ENCODE measurements around the gene DOCK6. TPM values are rescaled to one million over a fixed set of nuclear protein-coding genes. Genes with fewer than 3 reads are reported as not detected.
"Not testable (repeated sequence)": the region's sequence is repeated elsewhere in the genome, so short reads cannot be mapped to it uniquely, and the experiment has no call there.

DOCK6 gene
- polyA plus RNA-seq, 1 donor: 49.3 TPM

DNA sequence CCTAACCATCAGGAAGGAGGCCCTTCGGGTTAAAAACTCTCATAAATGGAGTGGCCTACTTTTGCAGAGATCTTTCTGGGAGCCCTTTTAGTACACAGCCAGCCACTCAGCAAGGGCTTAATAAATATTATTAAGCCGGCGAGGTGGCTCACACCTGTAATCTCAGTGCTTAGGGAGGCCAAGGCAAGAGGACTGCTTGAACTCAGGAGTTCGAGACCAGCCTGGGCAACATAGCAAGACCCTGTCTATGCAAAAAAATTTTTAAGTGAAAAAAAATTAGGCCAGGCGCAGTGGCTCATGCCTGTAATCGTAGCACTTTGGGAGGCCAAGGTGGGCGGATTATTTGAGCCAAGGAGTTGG is 64.2 kb downstream of the DOCK6 start:
- no peak for DNase-seq

DNA sequence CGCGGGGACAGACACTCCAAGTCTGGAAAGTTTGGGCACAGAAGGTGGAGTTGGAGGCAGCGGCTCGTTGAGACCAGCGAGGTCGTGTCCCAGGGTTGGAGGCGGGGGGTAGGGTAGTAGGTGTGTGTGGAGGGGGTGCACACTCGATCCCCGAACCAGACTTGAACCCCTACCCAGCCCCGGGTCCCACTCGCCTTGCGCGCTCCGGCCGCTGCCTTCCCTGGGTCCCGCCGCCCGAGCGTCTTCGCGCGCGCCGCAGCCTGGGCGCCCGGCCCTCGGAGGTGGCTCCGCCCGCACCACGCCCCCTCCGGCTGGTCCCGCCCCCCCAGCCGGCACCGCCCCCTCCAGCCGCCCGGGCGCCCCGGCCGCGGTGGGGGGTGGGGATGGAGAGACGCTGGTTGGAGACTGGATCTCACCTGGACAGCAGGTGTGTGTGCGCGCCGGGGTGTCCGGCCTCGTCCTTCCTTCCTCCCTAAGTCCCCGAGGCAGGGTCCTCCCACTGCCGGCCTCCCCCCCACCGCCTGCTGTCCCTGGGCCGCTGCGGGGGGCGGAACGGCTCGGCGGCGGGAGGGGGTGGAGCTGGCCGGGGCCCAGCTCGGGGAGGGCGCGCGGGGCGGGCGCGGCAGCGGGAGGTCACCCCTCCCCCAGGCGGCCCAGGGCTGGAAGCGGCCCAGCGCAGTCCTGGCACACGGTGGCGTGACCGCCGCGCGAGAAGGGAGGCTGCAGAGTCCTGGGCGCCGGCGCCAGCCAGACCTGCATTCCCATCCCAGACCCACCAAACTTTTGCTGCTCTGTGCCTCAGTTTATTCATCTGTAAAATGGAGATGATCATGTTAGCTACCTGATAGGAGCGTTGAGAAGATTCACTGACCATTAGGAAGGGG is 64.8 kb downstream of the DOCK6 start, which contains the start of gene KANK2:
KANK2 (minus strand) TSS at position 255 of the 884 bp plus-strand sequence. CDS start 3,034 bp downstream, outside the sequence.
- DNase-seq: peak; percentile 80

DNA sequence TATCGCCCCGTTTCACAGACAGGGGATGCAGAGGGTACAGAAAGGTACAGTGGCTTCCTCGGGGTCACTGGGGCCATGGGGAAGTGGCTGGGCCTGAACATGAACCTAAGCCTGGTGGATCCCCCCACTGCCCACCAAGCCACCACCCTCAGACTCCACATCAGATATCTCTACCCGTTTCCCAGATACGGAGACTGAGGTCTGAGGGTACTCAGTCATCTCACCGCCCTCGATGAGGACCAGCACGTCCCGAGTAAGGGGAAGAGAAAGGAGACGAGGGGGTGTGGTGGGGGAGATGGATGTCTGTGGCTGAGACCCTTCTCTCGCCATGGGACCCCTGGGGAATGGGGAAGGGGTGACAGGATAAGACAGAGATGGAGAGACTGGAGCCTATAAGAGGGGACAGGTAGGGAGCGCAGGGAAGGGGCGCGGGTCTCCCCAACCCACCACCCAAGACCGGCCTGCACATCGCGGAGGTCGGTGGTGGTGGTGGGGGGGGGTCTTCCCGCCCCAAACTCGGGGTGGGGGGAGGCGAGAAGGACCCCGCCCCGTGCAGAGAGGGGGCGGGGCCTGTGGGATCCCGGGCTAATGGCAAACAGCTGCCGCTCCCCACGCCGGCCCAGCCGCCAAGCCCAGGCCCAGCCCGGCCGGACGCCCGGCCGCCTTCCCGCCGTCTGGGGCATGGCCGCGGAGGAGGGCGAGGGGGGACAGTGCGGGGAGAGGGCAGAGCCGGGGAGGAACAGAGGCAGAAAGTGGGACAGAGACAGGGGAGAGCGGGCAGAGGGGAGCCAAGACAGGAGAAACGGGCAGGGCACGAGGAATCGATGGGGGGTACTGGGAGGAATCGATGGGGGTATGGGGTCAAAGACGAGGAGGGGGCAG is 65.7 kb downstream of the DOCK6 start:
- DNase-seq: no peak

DNA sequence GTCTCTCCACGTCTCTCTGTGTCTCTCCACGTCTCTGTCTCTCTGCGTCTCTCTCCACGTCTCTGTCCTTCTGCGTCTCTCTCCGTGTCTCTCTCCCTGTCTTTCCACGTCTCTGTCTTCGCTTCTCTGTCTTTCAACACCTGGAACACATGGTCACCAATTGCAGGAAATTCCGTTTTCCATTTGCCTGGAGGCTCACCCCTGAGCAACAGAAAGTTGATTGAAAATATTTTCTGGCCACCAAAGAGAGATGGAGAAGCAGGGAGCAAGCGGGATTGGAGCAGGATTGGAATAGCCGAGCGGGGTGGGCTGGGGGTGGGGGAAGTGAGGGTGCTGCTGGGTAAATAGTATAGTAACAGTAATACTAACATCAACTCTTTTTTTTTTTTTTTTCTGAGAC is 66.6 kb downstream of the DOCK6 start:
- DNase-seq: no peak

DNA sequence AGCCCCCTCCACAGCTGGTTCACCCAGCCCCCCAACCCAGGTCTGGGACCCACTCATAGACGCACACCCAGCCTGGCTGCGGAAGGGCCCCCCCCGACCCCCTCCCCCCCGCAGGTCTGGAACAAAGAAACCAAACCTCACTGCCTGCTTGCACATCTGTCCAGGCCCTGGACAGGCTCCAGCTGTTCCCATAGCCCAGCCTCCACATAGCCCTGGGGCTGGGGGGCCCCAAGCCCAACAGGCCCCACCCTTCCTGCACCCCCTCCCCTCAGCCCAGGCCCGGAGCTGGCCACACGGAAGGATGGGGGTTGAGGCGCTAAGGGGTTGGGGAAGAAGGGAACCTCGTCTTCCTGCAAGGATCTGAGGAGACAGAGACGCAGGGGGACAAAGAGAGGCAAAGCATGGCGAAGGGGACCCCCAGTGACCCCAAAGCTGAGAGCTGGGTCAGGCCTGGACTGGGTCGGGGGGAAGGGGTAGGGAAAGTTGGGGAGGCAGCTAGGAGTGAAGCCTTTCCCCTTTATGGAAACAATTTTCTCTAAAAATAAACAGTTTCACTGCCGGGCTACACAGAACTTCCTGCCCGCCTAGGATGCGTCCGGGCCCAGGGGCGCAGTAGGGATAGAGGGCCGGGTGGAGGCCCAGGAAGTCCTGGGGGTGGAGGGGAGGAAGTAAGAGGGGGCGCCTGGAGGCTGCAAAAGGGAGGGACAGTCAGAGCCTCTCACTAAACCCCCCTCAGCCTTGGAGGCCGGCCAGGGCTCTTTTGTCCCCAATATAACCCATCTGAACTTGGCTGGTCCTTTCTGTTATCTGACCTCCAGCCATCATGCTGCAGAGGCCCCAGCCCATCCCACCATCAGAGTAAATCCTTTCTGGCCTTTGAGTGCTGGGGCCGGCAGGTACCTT is 67.4 kb downstream of the DOCK6 start:
- DNase-seq: no peak

DNA sequence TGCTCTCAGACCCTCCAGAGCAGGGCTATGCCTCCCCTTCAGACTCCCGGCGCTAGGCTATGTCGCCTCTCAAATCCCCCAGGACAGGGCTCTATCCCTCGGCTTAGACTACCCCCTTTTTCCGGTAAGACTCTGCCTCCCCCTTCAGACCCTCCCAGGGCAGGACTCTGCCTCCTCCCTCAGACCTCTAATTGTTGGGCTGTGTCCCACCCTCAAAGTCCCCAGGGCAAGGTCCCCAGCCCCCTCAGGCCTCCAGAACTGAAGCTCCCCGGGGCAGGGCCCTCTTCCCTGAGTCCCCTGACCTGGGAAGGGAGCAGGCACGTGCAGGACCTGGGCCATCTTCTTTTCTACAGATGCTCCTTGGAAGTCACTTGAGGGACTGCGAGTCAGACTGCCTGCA is 68.2 kb downstream of the DOCK6 start:
- no peak for DNase-seq

DNA sequence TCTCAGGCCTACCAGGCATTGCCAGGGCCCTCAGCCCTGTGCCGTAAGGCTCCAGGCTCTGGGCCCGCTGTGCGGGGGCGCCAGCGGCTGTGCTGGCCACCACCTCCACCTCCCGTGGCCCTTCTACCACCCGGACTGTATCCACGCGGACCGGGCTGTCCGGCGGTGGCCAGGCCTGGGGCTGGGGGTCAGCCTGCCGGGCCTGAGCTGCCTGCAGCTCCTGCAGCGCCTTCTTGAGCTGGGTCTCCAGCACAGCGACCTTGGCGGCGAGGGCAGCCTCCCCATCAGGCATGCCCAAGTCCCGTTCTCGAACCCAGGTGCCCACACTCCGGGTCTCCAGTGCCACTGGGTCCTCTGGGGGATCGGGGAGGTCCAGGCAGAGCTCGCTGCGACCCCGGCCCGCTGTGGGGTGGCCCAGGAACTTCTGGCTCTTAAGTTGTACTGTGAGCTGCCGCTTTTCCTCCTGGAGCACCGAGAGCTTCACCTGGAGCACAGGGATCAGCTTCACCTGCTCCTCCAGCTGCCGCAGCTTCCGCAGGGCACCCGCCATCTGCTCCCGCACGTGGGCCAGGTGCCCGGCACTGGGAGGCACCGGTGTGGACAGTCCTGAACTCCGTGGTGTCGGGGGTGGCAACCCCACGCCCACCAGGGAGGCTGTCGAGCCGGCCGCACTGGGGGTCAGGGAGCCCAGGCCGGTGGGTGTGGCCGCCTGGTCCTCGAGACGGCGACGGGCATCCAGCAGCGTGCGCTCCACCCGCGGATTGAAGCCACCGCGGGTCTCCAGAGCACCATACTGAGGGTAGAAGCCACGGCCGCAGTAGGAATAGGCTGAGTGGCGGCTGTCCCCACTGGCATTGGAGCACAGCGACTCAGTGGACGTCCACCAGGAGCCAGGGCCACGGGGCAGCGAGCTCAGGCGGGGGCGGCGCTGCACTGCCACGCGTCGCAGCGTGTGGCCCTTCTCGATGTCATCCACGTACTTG is 69.1 kb downstream of the DOCK6 start:
- DNase-seq: no peak

DNA sequence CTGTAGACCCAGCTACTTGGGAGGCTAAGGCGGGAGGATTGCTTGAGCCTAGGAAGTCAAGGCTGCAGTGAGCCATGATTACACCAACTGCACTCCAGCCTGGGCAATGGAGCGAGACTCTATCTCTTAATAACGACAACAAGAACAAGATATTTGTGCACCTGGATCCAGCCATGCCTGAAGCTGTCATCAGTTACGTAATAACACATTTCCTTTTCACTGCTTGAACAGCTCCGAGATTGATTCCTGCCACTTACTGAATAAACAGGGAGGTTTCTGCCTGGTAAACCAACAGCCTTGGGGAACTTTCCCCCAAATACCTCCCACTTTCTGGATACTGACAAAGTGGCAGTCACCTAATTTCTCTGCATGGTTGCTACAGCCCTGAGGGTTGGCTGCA is 70.4 kb downstream of the DOCK6 start:
- DNase-seq: no peak

DNA sequence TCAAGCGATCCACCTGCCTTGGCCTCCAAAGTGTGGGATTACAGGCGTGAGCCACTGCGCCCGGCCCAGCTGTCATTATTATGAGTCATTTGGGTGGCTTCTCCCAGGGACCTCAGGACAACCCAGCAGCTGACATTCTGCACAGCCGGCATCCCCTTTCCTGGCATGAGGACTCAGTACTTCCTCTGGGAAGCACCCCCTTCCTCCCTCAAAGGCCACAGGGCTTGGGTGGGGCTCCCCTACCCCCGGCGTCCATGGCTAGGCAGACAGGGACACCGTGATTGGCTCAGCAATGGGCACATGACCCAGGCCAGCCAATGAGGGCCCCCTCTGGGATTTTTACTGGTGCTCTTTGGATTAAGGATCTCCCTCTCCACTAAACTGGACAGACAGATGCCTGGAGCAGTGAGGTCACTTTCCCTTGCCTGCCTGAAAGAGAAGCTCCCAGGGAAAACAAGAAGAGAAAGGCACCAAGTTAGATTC is 71.0 kb downstream of the DOCK6 start:
- DNase-seq: no peak

DNA sequence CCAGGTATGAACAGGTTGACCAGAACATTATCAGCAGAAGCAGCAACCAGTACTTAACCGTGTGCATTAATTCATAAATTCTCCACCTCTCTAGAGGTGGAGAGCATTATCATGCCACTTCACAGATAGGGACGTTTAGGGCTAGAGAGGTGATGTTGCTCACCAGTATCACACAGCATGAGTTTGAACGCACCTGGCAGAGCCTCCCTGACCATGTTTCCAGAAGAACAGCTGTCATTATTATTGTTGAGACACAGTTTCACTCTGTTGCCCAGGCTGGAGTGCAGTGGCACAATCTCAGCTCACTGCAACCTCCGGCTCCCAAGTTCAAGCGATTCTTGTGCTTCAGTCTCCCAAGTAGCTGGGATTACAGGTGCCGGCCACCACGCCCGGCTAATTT is 71.8 kb downstream of the DOCK6 start:
- no peak for DNase-seq

DNA sequence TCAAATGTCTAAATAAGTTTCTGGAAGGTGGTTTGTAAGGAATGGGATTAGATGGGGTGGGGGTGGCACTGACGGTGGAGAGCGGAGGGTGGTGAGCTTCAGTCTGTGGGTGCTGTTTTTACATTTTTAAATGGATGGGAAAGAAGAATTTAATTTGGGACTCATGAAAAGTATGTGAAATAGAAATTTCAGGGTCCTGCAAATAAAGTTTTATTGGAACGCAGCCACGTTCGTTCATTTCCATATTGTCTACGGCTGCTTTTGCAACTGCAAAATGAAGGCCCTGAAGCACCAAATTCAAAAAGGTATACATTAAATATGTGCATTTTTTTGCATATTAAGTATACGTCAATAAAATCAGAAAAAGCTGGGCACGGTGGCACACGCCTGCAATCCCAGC is 74.9 kb downstream of the DOCK6 start:
- DNase-seq: no peak

DNA sequence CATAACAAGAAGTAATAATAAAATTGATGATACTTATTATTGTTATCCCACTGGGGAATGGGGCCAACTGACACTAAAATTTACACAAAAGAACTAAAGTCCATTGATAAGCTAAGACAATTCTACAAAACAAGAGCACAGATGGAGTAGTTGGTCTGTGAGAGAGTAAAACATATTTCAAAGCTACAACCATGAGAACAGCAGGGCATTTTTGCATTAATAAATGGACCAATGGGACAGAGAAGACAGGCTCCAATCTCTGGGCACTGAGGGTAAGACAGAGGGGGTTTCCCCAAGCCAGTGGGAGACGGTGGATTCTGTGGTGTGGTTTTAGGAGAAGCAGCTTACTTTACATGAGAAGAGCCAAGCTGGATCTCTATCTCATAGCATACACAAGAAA is 79.3 kb downstream of the DOCK6 start:
- DNase-seq: no peak

DNA sequence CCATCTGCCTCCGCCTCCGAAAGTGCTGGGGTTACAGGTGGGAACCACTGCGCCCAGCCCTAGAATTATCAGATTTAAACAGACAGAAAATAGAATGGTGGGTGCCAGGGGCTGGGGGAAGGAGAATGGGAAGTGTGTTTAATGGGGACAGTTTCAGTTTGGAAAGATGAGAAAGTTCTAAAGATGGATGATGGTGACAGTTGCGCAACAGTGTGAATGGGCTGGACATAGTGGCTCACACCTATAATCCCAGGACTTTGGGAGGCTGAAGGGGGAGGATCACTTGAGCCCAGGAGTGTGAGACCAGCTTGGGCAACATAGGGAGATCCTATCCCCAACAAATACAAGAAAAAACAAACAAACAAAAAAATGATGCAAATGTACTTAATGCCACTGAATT is 80.8 kb downstream of the DOCK6 start:
- no peak for DNase-seq

DNA sequence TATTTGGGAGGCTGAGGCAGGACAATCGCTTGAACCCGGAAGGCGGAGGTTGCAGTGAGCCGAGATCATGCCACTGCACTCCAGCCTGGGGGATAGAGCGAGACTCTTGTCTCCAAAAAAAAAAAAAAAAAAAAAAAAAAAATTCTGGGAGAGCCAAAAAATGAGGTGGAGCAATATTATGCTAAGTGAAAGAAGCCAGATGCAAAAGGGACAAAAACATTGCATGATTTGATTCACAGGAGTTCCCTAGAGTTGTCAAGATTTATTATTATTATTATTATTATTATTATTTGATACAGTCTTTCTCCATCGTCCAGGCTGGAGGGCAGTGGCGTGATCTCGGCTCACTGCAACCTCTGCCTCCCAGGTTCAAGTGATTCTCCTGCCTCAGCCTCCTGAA is 81.3 kb downstream of the DOCK6 start:
- not testable (repeated sequence) for DNase-seq

DNA sequence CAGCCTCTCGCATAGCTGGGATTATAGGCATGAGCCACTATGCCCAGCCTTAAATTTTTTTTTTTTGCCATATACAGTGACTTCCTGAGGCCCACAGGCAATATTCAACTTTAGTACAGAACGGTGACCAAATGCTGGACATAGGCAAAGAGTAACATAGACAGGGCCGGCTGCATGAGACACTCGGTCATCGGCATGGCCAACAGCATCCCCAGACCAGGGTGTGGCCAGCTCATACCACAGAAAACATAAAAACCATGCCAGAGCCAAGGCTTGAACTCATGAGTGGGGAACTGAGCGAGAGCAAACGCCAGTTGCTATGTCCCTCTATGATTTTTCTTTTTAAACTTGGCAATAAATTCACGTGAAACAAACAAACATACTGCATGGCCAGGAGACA is 82.0 kb downstream of the DOCK6 start:
- no peak for DNase-seq

DNA sequence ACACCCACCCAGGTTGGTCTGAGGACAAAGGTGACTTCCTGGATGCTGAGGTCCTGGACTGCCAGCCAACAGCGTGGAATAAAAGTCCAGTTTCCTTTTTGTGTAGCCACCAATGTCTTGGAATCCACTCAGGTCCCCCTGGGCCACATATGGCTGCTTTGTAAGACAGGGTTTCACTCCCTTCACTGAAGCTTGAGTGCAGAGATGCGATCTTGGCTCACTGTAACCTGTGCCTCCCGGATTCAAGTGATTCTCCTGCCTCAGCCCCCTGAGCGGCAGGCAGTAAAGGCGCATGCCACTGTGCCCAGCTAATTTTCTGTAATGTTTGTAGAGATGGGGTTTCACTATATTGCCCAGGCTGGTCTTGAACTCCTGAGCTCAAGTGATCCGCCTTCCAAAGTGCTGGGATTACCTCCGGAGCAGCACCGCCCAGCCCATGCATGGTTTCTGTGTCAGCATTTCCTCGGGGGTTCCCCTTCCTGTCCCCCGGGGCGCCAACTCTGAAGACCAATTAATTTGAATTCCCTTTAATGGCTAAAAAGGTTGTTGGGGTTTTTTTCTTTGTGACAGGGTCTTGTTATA is 82.5 kb downstream of the DOCK6 start:
- no peak for DNase-seq

DNA sequence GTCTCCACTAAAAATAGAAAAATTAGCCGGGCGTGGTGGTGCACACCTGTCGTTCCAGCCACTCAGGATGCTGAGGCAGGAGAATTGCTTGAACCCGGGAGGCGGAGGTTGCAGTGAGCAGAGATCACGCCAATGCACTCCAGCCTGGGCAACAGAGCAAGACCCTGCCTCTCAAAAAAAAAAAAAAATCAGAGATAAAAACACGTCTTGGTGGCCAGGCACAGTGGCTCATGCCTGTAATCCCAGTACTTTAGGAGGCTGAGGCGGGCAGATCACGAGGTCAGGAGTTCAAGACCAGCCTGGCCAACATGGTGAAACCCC is 83.2 kb downstream of the DOCK6 start:
- DNase-seq: not testable (repeated sequence)

DNA sequence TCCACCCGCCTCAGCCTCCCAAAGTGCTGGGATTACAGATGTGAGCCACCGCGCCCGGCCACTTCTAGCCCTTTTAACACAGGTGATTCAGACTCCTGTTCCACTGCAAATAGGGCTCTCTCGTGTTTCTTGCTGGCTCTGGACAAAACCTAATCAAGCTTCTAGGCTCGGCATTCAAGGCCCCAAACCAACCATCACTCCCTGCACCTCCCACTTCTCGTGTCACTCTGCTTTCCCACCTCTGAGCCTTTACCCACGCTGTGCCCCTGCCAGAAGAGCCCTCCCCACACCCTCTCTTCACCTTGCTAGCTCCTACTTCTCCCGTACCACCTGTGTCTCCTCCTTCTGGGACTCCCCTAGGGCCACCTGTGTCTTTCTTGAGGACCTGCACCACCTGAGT is 84.7 kb downstream of the DOCK6 start:
- DNase-seq: no peak

DNA sequence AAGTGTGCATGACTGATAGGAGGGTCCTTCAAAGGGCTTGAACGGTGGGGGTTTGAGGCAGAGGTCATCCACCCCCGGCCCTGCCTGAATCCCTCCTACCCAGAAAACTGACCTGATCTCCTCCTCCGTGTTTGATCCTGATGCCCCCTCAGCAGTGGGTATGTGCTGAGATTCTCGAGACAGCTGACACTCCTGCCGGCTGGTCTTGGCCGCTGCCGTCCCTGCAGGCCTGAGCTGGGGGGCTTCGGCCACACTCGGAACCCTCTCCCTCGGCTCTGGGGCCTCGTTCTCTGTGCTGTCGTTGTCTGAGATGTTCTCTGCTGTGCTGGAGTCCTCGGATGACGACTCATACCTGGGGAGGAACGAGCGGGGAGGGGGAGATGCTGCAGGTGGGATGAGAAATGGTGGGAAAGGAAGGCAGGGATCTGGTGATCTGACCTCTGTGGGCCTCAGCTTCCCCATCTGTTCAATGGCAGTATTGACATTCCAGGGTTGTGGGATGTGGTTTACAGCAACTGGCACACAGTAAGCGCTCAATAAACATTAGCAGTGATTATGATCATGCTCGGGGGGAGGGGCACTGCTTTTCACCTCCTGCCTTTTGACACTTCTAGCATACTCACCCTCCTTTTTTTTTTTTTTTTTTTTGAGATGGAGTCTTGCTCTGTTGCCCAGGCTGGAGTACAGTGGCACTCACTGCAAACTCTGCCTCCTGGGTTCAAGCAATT is 85.7 kb downstream of the DOCK6 start:
- DNase-seq: no peak

DNA sequence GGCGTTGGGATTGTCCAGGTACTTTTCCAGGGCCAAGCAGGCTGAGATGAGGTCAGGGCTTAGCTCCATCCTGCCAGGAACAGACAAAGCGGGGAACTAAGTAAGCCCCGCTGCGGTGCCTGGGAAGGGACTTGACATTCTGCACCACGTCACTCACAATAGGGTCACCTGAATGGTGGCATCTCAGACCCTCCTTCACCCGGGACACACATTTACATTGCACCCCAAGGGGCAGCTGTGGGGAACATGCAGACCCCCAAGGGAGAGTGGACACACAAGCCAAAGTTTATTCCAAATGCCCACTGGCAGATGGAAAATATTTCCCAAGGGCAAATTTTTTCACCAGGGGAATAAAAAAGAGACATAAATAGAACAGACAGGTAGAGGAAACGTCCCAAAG is 86.4 kb downstream of the DOCK6 start:
- no peak for DNase-seq
